Lower lobe of right lung (tissue), 2 donors: ENCODE results near the gene AK8. TPM values are rescaled to one million over a fixed set of nuclear protein-coding genes. Genes with fewer than 3 reads are reported as not detected.

Experiments
- ATAC-seq, 2 donors: fragments of 200-7000 bp; cut with Tn5 transposase; one replicate each; pipeline ENCODE4 v1.9.1; 2020 to 2022; ENCODE audit warnings: mild to moderate bottlenecking in 2 of 2, moderate library complexity in 2 of 2
- DNase-seq: peaks from one replicate; pipeline ENCODE4 v3.0.0-alpha.2; 2020
- H3K27ac ChIP-seq: fragments of 200-600 bp; one replicate; pipeline ENCODE4 v1.8.0; 2022
- H3K27me3 ChIP-seq: fragments of 200-600 bp; one replicate; pipeline ENCODE4 v1.8.0; 2022; ENCODE audit warnings: low read depth
- H3K36me3 ChIP-seq: fragments of 200-600 bp; one replicate; pipeline ENCODE4 v1.8.0; 2022; ENCODE audit warnings: mild to moderate bottlenecking
- H3K4me1 ChIP-seq: fragments of 200-600 bp; one replicate; pipeline ENCODE4 v1.8.0; 2022
- H3K4me3 ChIP-seq: fragments of 200-600 bp; one replicate; pipeline ENCODE4 v1.8.0; 2022; ENCODE audit warnings: mild to moderate bottlenecking
- H3K9me3 ChIP-seq: fragments of 200-600 bp; one replicate; pipeline ENCODE4 v1.8.0; 2022
- intact Hi-C: fragments of 100-400 bp; cut with DNase I; formaldehyde crosslinking; loops from one replicate; pipeline ENCODE4 v1.11.0; 2022
- total RNA-seq: library from RNA; stranded (reverse); fragmentation: NEBNext Ultra II Directional; extraction: Animal tissue kit (Norgen Biotek cat#: 25700); gene quantifications from one replicate; pipeline ENCODE4 v1.2.1, GENCODE V29; 2021
- TF ChIP-seq, protein P1 (sequence below): fragments of 200-600 bp; IDR thresholded peaks from one replicate; pipeline ENCODE4 v1.8.0; 2022; ENCODE audit warnings: antibody characterized with exemption, mild to moderate bottlenecking
- donor health status: DM: no; HTN: yes; CAD: no; lungs with severe emphysema.

The AK8 gene
- total RNA-seq, 1 donor from 2014 or later = 6.1 TPM

DNA sequence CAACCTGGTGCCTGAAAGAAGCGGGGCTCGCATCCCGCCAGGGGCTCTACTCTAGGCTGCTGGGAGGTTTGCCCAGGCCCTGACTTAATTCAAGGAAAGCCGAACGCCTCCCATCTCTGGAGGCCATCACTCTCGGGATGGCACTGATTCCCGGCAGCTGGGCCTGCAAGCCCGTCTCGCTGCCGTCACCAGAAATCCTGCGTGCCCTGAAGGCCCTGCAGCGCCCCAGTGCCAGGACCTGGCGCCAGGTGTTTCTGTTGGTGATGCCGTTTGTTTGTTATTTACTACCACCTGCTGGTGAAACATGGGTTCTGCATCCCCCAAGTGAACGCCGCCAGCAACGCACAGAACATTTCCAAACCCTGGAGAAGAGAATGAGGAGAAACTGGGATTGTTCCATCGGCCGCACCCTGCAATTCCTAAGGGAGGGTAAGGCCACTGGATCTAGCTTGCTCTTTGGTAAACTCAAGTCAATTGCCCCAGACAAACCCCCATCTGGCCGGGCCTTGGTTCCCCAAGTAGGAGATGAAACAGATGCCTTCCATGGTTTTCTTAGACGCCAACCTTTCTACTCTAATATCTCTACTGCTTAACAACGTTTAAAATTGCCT is 77.9 kb downstream of the AK8 start:
- Histone ChIP-seq H3K4me1 (peaks cover 17% of the 10 kb centered on the region), H3K27ac (no peak overlapping the region), H3K27me3 (no peaks in the 10 kb centered on the region), H3K9me3 (no peaks in the 10 kb centered on the region), H3K36me3 (no peaks in the 10 kb centered on the region), H3K4me3 (no peak overlapping the region)
- DNase-seq (peak; percentile 84), ATAC-seq (peak; percentile 88 to 89)
- TF ChIP-seq, protein P1, sequence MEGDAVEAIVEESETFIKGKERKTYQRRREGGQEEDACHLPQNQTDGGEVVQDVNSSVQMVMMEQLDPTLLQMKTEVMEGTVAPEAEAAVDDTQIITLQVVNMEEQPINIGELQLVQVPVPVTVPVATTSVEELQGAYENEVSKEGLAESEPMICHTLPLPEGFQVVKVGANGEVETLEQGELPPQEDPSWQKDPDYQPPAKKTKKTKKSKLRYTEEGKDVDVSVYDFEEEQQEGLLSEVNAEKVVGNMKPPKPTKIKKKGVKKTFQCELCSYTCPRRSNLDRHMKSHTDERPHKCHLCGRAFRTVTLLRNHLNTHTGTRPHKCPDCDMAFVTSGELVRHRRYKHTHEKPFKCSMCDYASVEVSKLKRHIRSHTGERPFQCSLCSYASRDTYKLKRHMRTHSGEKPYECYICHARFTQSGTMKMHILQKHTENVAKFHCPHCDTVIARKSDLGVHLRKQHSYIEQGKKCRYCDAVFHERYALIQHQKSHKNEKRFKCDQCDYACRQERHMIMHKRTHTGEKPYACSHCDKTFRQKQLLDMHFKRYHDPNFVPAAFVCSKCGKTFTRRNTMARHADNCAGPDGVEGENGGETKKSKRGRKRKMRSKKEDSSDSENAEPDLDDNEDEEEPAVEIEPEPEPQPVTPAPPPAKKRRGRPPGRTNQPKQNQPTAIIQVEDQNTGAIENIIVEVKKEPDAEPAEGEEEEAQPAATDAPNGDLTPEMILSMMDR = peak; percentile 95
- intact Hi-C loops = loop anchor here (10.0 kb wide), 1 partner anchor 295 kb away; no protein-coding TSS in a partner anchor

DNA sequence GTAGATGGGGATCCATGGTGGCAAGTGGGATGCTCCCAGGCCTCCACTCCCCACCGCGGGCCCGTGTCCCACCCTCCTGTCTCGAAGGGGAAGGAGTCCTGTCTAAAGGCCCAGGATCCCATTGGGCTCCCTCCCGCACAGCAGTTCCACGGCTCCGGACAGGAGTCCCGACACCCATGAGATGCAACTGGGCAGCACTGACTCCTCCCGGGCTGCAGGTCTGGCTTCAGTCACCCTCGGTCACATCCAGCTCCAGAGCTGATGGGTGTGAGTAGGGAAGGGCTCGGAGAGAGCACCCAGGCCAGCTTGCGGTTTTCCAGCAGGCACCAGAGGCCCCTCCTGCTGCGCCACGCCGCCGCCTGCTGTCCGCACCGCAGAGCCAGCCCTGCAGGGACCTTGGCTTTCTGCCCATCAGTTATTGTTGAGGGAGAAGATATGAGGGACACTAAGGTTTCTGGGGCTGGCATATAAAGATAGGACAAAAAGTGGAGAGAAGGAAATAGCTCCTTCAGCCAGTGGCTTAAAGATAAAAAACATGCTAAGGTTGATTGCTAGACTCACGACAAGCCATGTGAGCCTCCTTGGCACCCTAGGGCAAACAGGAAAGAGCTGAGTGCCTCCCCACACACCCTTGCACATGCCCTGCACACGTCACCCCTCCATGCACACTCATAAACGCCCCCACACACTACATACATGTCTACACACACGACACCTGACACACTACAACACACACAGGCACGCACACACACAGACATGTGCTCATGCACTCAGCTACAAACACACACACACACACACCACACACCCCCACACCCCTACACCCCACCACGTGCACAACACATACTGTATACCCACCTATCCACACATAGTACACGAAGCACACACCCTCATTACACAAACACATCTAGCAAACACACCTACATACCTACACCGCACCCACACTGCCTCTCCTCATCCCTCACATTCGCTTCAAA is 79.0 kb downstream of the AK8 start:
- DNase-seq (peak; percentile 72), ATAC-seq (peak; percentile 81 to 84)
- H3K27ac ChIP-seq = no peak overlapping the region
- H3K4me1 ChIP-seq = peaks cover 17% of the 10 kb centered on the region
- TF ChIP-seq, protein P1 = peak; percentile 39
- no peaks in the 10 kb centered on the region for H3K36me3 ChIP-seq
- H3K27me3 ChIP-seq = no peaks in the 10 kb centered on the region
- H3K9me3 ChIP-seq = no peaks in the 10 kb centered on the region
- intact Hi-C loops = no loop called here
- H3K4me3 ChIP-seq = no peak overlapping the region

DNA sequence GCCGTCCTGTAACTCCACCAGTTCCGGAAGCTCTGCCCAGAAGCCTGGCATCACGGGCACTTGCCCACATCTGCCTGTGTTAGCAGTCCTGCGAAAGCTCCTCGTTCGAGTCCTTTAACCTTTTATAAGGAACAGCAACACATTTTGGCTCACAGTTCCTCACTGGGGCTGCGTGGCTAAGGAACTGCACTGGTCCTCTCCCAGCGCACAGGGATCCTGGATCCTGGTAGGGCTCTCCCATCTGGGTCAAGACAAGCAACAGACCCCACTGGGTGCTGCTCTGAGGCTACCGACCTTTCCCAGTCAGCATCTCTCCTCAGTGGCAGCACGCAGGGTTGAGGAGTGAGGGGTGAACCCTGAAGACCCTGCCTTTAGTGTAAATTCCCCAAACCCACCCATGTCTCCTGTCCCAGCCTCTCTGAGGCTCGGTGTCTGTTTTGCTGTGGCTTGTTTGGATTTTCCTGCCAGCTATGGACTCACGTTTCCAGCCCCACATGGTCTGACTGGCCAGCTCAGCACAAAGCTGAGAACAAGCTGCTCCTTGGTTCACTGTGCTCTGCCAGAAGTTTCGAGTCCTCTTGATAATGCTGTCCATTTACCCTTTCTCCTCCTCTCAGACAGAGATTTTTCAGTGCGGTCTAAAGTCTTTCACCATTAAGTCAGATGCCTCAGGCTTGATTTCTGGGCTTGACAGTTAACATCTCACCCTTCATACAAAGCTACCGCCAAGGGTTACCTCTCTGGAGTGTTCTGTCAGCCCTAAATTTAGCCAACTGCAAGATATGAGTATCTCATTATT is 80.0 kb downstream of the AK8 start:
- peaks cover 17% of the 10 kb centered on the region for H3K4me1 ChIP-seq
- ATAC-seq = no peak
- no peaks in the 10 kb centered on the region for H3K27me3 ChIP-seq
- TF ChIP-seq, protein P1 = no peak
- DNase-seq = no peak
- H3K4me3 ChIP-seq = no peak overlapping the region
- intact Hi-C loops = no loop called here
- no peak overlapping the region for H3K27ac ChIP-seq
- H3K9me3 ChIP-seq = no peaks in the 10 kb centered on the region
- H3K36me3 ChIP-seq = no peaks in the 10 kb centered on the region

DNA sequence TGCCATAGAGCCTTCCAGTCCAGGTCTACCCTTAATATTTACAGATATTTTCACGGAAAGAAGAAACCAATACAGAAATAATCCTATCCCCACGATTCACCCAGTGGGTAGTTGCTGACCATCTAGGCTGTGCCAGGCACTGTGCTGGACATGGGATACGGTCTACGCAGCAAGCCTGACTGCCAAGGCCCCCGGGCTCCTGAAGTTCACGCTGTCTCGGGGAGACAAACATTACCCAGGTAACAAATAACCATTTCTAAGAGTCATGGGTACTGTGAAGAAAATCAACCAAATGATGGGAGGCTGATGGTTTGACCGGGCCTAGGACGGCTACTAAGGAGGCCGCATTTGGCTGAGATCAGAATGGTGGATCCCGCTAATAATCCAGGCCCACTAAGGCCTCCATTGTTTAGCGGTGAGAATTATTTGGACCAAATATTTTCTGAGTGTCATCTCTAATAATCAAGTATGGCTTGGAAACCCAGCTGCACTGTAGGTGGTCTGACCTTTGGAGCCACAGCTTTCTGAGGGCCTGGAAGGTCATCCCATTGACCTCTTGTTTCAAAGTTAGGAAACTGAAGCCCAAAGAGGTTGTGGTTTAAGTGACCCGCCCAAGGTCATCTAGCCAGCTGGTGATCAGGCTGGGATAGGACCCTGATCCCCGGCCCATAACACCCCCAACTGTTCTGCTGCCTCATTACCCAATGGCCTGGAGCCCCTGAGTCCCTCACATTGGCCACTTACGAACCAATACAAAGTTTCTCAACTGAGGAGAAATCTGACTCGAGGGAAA is 82.4 kb downstream of the AK8 start:
- no peaks in the 10 kb centered on the region for H3K36me3 ChIP-seq
- no peak overlapping the region for H3K4me3 ChIP-seq
- no peak overlapping the region for H3K27ac ChIP-seq
- TF ChIP-seq, protein P1 = no peak
- ATAC-seq = no peak
- H3K27me3 ChIP-seq = no peaks in the 10 kb centered on the region
- intact Hi-C loops = no loop called here
- peaks cover 17% of the 10 kb centered on the region for H3K4me1 ChIP-seq
- no peaks in the 10 kb centered on the region for H3K9me3 ChIP-seq
- DNase-seq = no peak
